Amniotic stem cell (primary cell): ENCODE results near the gene RBBP8.

ENCODE experiments used
- DNase-seq: peaks from one replicate; lab custom pipeline; 2025; lab: John Stamatoyannopoulos, UW

The RBBP8 gene

DNA sequence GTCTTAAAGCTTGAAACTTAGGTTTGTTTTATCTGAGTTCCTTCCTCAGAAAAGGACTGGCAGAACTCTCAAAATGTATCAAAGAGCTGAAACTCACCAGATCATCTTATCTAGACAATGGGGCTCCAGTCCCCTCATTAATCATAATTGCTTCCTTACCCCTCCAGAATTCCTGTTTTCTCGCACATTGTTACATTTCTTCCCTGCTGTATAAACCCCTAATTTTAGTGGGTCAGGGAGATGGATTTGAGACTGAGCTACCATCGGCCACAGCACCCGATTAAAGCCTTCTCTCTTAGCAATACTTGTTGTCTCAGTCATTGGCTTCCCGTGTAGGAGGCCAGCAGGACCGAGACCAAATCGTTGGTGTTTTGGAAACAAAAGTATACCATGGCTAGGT is 130.4 kb downstream of the RBBP8 start:
- no peak for DNase-seq

DNA sequence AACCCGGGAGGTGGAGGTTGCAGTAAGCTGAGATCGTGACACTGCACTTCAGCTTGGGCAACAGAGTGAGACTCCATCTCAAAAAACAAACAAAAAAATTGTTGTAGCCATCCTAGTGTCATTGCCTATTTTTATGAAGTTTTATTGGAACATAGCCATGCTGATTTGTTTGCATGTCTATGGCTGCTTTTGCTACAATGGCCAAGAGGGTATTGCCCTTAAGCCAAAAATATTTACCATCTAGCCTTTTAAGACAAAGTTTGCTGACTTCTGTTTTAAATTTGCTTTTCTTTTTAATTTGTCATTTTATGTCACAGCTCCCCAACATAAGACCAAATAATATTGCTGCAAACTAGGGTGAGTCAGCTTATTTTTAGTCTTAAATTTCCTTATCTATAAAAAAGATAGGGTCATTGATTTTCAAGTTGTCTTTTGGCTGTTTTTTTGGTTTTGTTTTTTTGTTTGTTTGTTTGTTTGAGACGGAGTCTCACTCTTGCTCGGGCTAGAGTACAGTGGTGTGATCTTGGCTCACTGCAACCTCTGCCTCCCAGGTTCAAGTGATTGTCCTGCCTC is 132.2 kb downstream of the RBBP8 start:
- no peak for DNase-seq

DNA sequence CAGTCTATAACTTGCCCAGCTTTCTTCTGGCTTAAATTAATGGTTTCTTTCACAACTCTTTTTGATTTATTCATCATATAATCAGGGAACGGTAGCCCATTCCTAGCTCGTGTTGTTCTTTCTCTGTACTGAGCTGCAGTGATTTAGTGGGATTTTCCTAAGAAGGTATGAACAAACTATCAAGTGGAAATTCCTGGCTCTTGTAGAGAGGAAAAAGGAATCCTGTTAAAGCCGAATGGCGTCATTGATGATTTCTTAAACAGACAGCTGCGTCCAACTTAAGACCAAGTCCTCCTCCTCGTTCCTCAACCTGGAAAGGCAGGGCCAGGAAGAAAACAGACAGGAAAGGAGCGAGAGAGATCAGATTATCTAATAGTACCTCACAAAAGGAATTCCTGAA is 132.9 kb downstream of the RBBP8 start:
- DNase-seq: no peak

DNA sequence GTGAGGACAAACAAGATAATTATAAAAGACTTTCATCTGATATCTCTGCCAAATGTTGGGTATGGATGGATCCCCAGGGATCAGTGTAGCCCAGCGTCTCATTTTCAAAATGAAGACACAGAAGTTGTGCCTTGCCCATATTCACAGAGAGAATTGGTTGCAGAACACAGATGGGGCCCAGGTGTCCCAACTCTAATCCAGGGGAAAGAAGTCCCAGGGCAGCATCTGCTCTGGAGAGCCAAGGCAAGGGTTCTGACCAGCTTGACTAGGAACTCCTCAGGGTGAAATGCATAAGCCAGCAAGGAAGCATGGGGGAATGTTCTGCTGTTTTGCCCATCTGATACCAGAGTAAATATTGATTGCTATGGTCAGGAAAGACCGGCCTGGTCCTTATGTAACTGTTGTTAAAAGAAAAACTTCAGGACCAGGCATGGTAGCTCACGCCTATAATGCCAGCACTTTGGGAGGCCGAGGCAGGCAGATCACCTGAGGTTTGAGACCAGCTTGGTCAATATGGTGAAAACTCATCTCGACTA is 133.4 kb downstream of the RBBP8 start:
- no peak for DNase-seq

DNA sequence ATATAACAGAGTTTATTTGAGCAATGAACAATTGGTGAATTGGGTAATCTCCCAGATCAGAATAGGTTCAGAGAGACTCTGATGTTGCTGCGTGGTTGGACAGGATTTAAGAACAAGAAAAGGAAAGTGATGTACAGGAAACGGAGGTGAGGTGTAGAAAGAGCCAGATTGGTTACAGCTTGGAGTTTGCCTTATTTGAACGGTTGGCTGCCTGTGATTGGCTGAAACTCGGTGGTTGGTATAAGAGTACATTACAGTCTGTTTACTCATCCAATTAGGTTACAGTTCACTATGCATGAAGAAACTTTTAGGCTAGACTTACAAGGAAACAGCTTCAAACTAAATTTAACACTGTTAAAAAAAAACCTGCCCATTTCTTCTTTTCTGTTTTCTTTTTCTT is 134.1 kb downstream of the RBBP8 start:
- DNase-seq: no peak

DNA sequence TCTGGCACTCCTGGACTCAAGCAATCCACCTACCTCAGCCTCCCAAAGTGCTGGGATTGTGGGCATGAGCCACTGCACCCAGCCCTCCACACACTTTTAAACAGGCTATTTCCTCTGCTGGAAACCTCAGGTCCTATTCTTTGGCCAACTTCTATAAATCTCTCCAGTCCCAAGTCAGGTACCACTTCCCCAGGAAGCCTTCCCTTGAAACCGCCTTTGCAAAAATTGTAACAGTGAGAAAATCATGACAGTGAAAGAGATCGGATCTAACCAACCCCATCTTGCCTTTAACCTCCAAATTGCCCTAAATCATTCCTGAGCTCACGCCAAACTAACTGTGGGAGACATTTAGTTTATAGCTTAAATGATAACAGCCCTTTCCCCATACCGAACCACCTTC is 134.9 kb downstream of the RBBP8 start:
- no peak for DNase-seq

DNA sequence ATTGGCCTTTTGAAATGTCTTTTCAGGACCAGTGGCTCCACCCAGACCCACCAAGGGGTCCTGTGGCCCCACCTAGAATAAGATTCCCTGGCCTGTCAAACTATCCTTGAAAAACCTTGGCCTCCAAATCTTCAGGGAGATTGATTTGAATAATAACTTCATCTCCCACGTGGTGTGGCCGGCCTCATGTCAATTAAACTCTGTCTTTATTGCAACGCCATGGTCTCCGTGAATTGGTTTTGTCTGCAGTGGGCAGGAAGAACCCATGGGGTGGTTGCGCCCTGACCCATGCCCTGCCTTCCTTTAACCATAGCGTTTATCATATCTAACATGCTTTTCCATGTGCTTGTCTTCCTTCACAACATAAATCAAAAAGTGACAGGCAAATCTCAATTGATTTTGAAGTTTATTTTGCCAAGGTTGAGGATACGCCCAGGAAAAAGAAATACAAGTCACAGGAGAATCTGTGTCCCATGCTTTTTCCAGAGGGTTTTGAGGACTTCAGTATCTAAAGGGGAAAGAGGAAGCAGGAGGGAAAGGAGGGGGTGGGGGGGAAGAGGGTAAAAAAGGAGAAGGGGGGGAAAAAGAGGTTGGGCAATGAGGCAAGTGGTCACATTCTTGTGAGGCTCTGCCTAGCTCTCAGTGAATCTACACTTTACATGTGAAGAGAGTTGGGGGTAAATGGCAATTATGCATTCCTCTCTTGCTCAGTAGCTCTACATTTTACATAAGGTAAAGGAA is 135.6 kb downstream of the RBBP8 start:
- no peak for DNase-seq

DNA sequence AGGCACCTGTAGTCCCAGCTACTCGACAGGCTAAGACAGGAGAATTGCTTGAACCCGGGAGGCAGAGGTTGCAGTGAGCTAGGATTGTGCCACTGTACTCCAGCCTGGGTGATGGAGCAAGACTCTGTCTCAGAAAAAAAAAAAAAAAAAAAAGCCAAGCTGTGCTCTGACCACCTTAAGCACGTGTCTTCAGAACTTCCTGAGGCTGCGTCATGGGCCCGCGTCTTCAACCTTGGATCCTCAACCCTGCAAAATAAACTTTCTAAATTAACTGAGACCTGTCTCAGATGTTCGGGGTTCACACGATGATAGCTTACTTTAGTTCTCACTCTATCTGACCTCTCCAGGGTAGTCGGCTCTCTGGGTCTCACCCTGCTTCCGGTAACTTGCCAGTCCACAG is 136.4 kb downstream of the RBBP8 start:
- DNase-seq: no peak

DNA sequence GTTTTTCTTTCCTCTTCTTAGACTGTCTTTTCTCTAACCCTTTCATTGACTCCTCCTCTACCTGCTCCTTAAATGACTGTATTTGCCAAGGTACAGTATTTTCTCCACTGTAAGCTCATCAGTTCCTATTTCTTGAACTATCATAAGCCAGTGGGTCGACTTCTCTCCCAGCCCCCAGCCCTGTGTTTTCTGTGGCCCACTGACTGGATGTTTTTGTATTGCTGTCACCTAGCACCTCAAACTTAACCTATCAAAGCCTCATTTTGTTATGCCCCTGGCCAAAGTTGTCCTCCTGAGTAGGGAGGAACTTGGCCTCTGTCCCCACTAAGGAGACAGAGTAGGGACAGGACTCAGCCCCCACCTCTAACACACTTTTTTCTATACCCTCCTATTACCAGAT is 136.8 kb downstream of the RBBP8 start:
- no peak for DNase-seq

DNA sequence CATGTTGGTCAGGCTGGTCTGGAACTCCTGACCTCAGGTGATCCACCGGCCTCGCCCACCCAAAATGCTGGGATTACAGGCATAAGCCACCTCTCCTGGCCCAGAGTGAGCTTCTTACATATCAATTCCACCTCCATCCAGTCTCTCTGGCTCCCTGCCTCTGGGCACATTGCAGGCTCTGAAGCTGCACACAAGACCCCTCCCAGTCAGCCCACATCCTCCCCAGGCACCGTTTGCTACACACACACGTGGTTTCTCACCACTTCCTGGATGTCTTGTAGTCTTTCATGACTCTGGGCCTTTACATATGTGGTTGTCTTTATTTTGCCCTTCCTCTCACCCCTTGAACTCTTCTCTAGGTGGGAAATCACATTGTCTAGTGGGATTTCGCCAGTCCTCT is 138.2 kb downstream of the RBBP8 start:
- no peak for DNase-seq

DNA sequence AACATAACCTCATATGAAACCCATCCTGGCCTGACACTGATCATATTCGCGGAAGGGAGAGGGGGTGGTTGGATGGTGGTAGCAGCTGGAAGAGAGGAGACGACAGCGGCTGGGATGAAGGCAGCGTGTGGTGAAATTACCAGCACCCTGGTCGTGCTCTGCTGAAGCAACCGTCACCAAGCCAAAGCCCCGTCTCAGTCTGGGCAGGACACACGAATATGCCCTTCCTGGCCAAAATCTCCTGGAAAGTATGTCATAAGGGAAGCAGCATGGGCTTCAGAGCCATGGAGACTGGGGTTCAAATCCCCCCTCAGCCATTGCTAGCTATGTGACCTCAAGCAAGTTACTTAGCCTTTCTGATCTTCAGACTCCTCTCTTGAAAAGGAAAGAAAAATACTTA is 139.0 kb downstream of the RBBP8 start:
- DNase-seq: no peak

DNA sequence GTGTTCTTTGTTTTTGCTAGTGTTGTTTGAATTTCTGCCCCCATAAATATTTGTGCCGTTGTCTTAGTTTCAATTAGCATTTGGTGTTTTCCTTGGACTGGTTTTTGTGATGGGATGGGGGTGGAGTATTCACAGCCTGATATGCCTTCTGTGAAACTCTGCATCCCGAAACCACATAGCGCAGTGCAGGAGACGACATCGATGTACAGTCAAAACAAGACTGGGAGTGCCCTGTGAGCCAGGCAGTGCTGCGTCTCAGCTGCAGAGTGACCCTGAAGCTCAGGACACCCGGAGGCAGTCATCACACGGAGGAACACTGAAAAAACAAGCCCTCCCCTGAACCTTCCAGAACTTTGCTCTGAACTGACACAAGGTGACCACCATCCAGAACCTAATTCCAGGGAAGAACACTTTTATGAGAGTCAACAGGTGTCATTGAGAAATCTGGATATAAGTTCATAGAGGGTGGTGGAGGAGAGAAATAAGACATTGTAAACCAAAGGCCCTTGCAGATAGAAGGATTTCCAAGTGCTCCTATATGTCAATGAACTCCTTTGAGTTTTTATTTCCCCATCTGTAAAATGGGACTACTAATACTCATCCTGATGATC is 141.0 kb downstream of the RBBP8 start:
- no peak for DNase-seq
